Measurements from ENCODE around the gene C1R.
"Not testable (repeated sequence)": the region's sequence is repeated elsewhere in the genome, so short reads cannot be mapped to it uniquely, and the experiment has no call there.

Gene C1R

GRCh38 chr12:7065073-7065623 is 27.1 kb downstream of the C1R start:
- no peak for DNase-seq

- DNase-seq, result no peak
Observed at GRCh38 chr12:7064516-7064915, 27.7 kb downstream of the C1R start.

- DNase-seq, result no peak
Observed at GRCh38 chr12:7061596-7061995, 30.6 kb downstream of the C1R start.

- DNase-seq, result no peak
Observed at GRCh38 chr12:7061138-7061537, 31.1 kb downstream of the C1R start.

GRCh38 chr12:7060353-7060954 is 31.8 kb downstream of the C1R start, which contains the start of gene C1S:
Gene C1S (plus strand): TSS chr12:7060718. CDS start chr12:7061913, 1,195 bp downstream.
- DNase-seq, result peak in 1 of 2 experiments; percentile 3

GRCh38 chr12:7059780-7060179 is 32.5 kb downstream of the C1R start:
- no peak for DNase-seq

GRCh38 chr12:7058850-7059395 is 33.3 kb downstream of the C1R start:
- no peak for DNase-seq

GRCh38 chr12:7058163-7058845 is 33.9 kb downstream of the C1R start:
- DNase-seq, result no peak

- DNase-seq, result not testable (repeated sequence)
Observed at GRCh38 chr12:7055736-7056135, 36.5 kb downstream of the C1R start.

GRCh38 chr12:7054925-7055324 is 37.3 kb downstream of the C1R start:
- DNase-seq, result no peak

GRCh38 chr12:7049973-7050372 is 42.3 kb downstream of the C1R start:
- DNase-seq, result not testable (repeated sequence)

GRCh38 chr12:7049445-7049951 is 42.7 kb downstream of the C1R start:
- not testable (repeated sequence) for DNase-seq

- DNase-seq, result no peak
Observed at GRCh38 chr12:7047306-7047705, 44.9 kb downstream of the C1R start.

- no peak for DNase-seq
Observed at GRCh38 chr12:7046383-7047105, 45.7 kb downstream of the C1R start.

GRCh38 chr12:7045913-7046312 is 46.3 kb downstream of the C1R start:
- no peak for DNase-seq

GRCh38 chr12:7042842-7043241 is 49.4 kb downstream of the C1R start:
- peak in 1 of 2 experiments; percentile 6 for DNase-seq

- DNase-seq, result no peak
Observed at GRCh38 chr12:7039403-7039802, 52.8 kb downstream of the C1R start.

- DNase-seq, result no peak
Observed at GRCh38 chr12:7038591-7038990, 53.7 kb downstream of the C1R start.

GRCh38 chr12:7037411-7037810 is 54.8 kb downstream of the C1R start:
- DNase-seq, result not testable (repeated sequence)

- no peak for DNase-seq
Observed at GRCh38 chr12:7035463-7035862, 56.8 kb downstream of the C1R start.

GRCh38 chr12:7034464-7034863 is 57.8 kb downstream of the C1R start:
- DNase-seq, result no peak

- no peak for DNase-seq
Observed at GRCh38 chr12:7032990-7033389, 59.3 kb downstream of the C1R start.

- no peak for DNase-seq
Observed at GRCh38 chr12:7031306-7031705, 60.9 kb downstream of the C1R start.
